ENCODE results near the gene DAPK2.
"Not testable (repeated sequence)": the region's sequence is repeated elsewhere in the genome, so short reads cannot be mapped to it uniquely, and the experiment has no call there.

Gene DAPK2

GRCh38 chr15:63970621-63971426 is 75.5 kb downstream of the DAPK2 start:
- no peak for DNase-seq

- DNase-seq, result no peak
Observed at GRCh38 chr15:63969652-63970421, 76.4 kb downstream of the DAPK2 start.

GRCh38 chr15:63968700-63969099 is 77.6 kb downstream of the DAPK2 start:
- no peak for DNase-seq

GRCh38 chr15:63968122-63968524 is 78.2 kb downstream of the DAPK2 start:
- DNase-seq, result no peak

- no peak for DNase-seq
Observed at GRCh38 chr15:63967616-63968015, 78.7 kb downstream of the DAPK2 start.

- DNase-seq, result not testable (repeated sequence)
Observed at GRCh38 chr15:63962947-63963721, 83.2 kb downstream of the DAPK2 start.

- DNase-seq, result no peak
Observed at GRCh38 chr15:63953524-63953923, 92.8 kb downstream of the DAPK2 start.

GRCh38 chr15:63950911-63951481 is 95.3 kb downstream of the DAPK2 start:
- no peak for DNase-seq

- no peak for DNase-seq
Observed at GRCh38 chr15:63948971-63949370, 97.3 kb downstream of the DAPK2 start.

GRCh38 chr15:63948436-63948835 is 97.8 kb downstream of the DAPK2 start:
- no peak for DNase-seq

- DNase-seq, result no peak
Observed at GRCh38 chr15:63947228-63947627, 99.1 kb downstream of the DAPK2 start.

GRCh38 chr15:63946524-63947065 is 99.7 kb downstream of the DAPK2 start:
- no peak for DNase-seq

- no peak for DNase-seq
Observed at GRCh38 chr15:63945838-63946298, 100.4 kb downstream of the DAPK2 start.

GRCh38 chr15:63945007-63945788 is 101.1 kb downstream of the DAPK2 start:
- DNase-seq, result no peak

- DNase-seq, result no peak
Observed at GRCh38 chr15:63944681-63944955, 101.7 kb downstream of the DAPK2 start.

- DNase-seq, result no peak
Observed at GRCh38 chr15:63943829-63944680, 102.2 kb downstream of the DAPK2 start.

- no peak for DNase-seq
Observed at GRCh38 chr15:63942486-63943365, 103.6 kb downstream of the DAPK2 start.

- no peak for DNase-seq
Observed at GRCh38 chr15:63941698-63942465, 104.4 kb downstream of the DAPK2 start.

- DNase-seq, result no peak
Observed at GRCh38 chr15:63940966-63941620, 105.2 kb downstream of the DAPK2 start.

Data from NCI-H2081 treated with DMSO at 0.1 percent for 48 hours (cell line).